Skeletal muscle satellite cell (primary cell): Measurements from ENCODE around the gene APBA2.

Source experiments
- H3K27me3 ChIP-seq: 2 replicates; pipeline ENCODE4 v1.7.0; 2013; ENCODE audit warnings: low read length; ENCODE audit not compliant: control insufficient read depth, insufficient read depth
- H3K36me3 ChIP-seq: 2 replicates; pipeline ENCODE4 v1.7.0; 2013; ENCODE audit warnings: mild to moderate bottlenecking, control low read depth, low read length; ENCODE audit not compliant: insufficient read depth
- H3K4me1 ChIP-seq: 2 replicates; pipeline ENCODE4 v1.7.0; 2013; ENCODE audit warnings: low read length; ENCODE audit not compliant: control insufficient read depth, insufficient read depth
- H3K4me2 ChIP-seq: 2 replicates; pipeline ENCODE4 v1.7.0; 2013; ENCODE audit warnings: mild to moderate bottlenecking, low read length
- H3K4me3 ChIP-seq: 2 replicates; pipeline ENCODE4 v1.7.0; 2013; ENCODE audit warnings: low read length
- H3K9ac ChIP-seq: 2 replicates; pipeline ENCODE4 v1.7.0; 2013; ENCODE audit warnings: mild to moderate bottlenecking, low read depth, low read length, moderate library complexity
- H3K9me3 ChIP-seq: replicated peaks from 2 replicates; pipeline ENCODE4 v1.7.0; 2013; ENCODE audit warnings: mild to moderate bottlenecking, control low read depth, low read length

APBA2 gene

GRCh38 chr15:28911310-28911931, 25.6 kb downstream of the APBA2 start:
- no peak overlapping the region for H3K9ac ChIP-seq
- no peak overlapping the region for H3K4me3 ChIP-seq
- no peaks in the 10 kb centered on the region for H3K9me3 ChIP-seq
- H3K4me2 ChIP-seq: no peak overlapping the region
- H3K4me1 ChIP-seq: no peaks in the 10 kb centered on the region
- H3K27me3 ChIP-seq: no peaks in the 10 kb centered on the region
- H3K36me3 ChIP-seq: no peaks in the 10 kb centered on the region

- no peak overlapping the region for H3K9ac ChIP-seq
- no peaks in the 10 kb centered on the region for H3K9me3 ChIP-seq
- H3K4me3 ChIP-seq: no peak overlapping the region
- no peak overlapping the region for H3K4me2 ChIP-seq
- H3K36me3 ChIP-seq: no peaks in the 10 kb centered on the region
- H3K4me1 ChIP-seq: no peaks in the 10 kb centered on the region
- H3K27me3 ChIP-seq: no peaks in the 10 kb centered on the region
Measured at GRCh38 chr15:28912422-28912821, 26.6 kb downstream of the APBA2 start.

GRCh38 chr15:28913171-28913765, 27.5 kb downstream of the APBA2 start:
- H3K9ac ChIP-seq: no peak overlapping the region
- H3K27me3 ChIP-seq: no peaks in the 10 kb centered on the region
- H3K36me3 ChIP-seq: no peaks in the 10 kb centered on the region
- H3K4me3 ChIP-seq: no peak overlapping the region
- no peaks in the 10 kb centered on the region for H3K9me3 ChIP-seq
- no peak overlapping the region for H3K4me2 ChIP-seq
- no peaks in the 10 kb centered on the region for H3K4me1 ChIP-seq

- no peaks in the 10 kb centered on the region for H3K9me3 ChIP-seq
- no peaks in the 10 kb centered on the region for H3K27me3 ChIP-seq
- no peak overlapping the region for H3K4me2 ChIP-seq
- H3K9ac ChIP-seq: no peak overlapping the region
- no peaks in the 10 kb centered on the region for H3K36me3 ChIP-seq
- no peaks in the 10 kb centered on the region for H3K4me1 ChIP-seq
- no peak overlapping the region for H3K4me3 ChIP-seq
Measured at GRCh38 chr15:28914046-28914445, 28.3 kb downstream of the APBA2 start.

GRCh38 chr15:28914483-28915023, 28.8 kb downstream of the APBA2 start:
- no peak overlapping the region for H3K4me2 ChIP-seq
- H3K27me3 ChIP-seq: no peaks in the 10 kb centered on the region
- no peaks in the 10 kb centered on the region for H3K36me3 ChIP-seq
- no peaks in the 10 kb centered on the region for H3K9me3 ChIP-seq
- no peak overlapping the region for H3K9ac ChIP-seq
- no peaks in the 10 kb centered on the region for H3K4me1 ChIP-seq
- H3K4me3 ChIP-seq: no peak overlapping the region

GRCh38 chr15:28915041-28915810, 29.5 kb downstream of the APBA2 start:
- H3K4me2 ChIP-seq: no peak overlapping the region
- no peaks in the 10 kb centered on the region for H3K9me3 ChIP-seq
- no peaks in the 10 kb centered on the region for H3K36me3 ChIP-seq
- H3K4me3 ChIP-seq: no peak overlapping the region
- no peaks in the 10 kb centered on the region for H3K4me1 ChIP-seq
- no peak overlapping the region for H3K9ac ChIP-seq
- H3K27me3 ChIP-seq: no peaks in the 10 kb centered on the region

- Histone ChIP-seq H3K9me3 (no peaks in the 10 kb centered on the region), H3K9ac (no peak overlapping the region), H3K4me3 (no peak overlapping the region), H3K4me2 (no peak overlapping the region), H3K27me3 (no peaks in the 10 kb centered on the region), H3K4me1 (no peaks in the 10 kb centered on the region), H3K36me3 (no peaks in the 10 kb centered on the region)
Measured at GRCh38 chr15:28915935-28916334, 30.2 kb downstream of the APBA2 start.

- H3K9me3 ChIP-seq: no peaks in the 10 kb centered on the region
- no peak overlapping the region for H3K4me3 ChIP-seq
- H3K9ac ChIP-seq: no peak overlapping the region
- no peaks in the 10 kb centered on the region for H3K4me1 ChIP-seq
- no peaks in the 10 kb centered on the region for H3K27me3 ChIP-seq
- no peaks in the 10 kb centered on the region for H3K36me3 ChIP-seq
- no peak overlapping the region for H3K4me2 ChIP-seq
Measured at GRCh38 chr15:28917791-28918140, 32.0 kb downstream of the APBA2 start.

GRCh38 chr15:28918141-28918983, 32.6 kb downstream of the APBA2 start:
- Histone ChIP-seq H3K36me3 (no peaks in the 10 kb centered on the region), H3K27me3 (no peaks in the 10 kb centered on the region), H3K9ac (no peak overlapping the region), H3K9me3 (no peaks in the 10 kb centered on the region), H3K4me3 (no peak overlapping the region), H3K4me1 (no peaks in the 10 kb centered on the region), H3K4me2 (no peak overlapping the region)

- no peaks in the 10 kb centered on the region for H3K27me3 ChIP-seq
- H3K4me1 ChIP-seq: no peaks in the 10 kb centered on the region
Measured at GRCh38 chr15:28919201-28919635, 33.4 kb downstream of the APBA2 start.

More at GRCh38 chr15:28919201-28919635, 33.4 kb downstream of the APBA2 start:
- no peak overlapping the region for H3K4me3 ChIP-seq
- no peaks in the 10 kb centered on the region for H3K36me3 ChIP-seq
- no peaks in the 10 kb centered on the region for H3K9me3 ChIP-seq
- no peak overlapping the region for H3K4me2 ChIP-seq
- H3K9ac ChIP-seq: no peak overlapping the region
